Coronary artery (tissue), 2 donors: ENCODE measurements around the gene DAB1.

ENCODE experiments used
- DNase-seq: peaks from one replicate; pipeline ENCODE4 v3.0.0-alpha.2; 2017; ENCODE audit warnings: low spot score
- H3K27ac ChIP-seq, 2 donors: fragments of 200-600 bp; sonication (generic); one replicate each; pipeline ENCODE4 v1.5.1; 2016 to 2019
- H3K4me3 ChIP-seq: fragments of 200-600 bp; sonication (generic); 2 replicates; pipeline ENCODE4 v1.5.1; 2016; ENCODE audit warnings: mild to moderate bottlenecking, moderate library complexity
- TF ChIP-seq, protein P1 (sequence below): fragments of 200-600 bp; sonication (generic); IDR thresholded peaks from one replicate; pipeline ENCODE4 v1.5.1; 2019; ENCODE audit warnings: antibody characterized with exemption

Gene DAB1

DNA sequence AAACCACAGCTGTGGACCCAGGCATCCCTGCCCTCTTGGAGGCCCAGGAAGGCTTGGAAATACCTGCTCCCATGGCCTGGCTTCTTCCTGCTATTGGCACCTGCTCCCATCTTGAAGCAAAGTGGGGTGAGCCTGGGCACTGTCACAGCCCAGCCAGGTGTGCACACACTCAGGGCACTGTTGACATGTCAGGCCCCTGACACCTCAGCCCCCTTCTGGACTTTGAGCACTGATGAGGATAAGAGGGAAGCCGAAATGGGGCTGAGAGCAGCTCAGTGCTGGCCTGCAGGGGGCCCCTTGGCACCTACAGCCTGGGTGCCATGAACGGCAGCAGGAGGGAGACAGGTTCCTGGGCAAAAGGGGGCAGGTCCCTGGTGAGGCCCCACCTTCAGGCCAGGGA lies 55.9 kb downstream of the DAB1 start:
- H3K4me3 ChIP-seq = no peak overlapping the region
- TF ChIP-seq, protein P1, sequence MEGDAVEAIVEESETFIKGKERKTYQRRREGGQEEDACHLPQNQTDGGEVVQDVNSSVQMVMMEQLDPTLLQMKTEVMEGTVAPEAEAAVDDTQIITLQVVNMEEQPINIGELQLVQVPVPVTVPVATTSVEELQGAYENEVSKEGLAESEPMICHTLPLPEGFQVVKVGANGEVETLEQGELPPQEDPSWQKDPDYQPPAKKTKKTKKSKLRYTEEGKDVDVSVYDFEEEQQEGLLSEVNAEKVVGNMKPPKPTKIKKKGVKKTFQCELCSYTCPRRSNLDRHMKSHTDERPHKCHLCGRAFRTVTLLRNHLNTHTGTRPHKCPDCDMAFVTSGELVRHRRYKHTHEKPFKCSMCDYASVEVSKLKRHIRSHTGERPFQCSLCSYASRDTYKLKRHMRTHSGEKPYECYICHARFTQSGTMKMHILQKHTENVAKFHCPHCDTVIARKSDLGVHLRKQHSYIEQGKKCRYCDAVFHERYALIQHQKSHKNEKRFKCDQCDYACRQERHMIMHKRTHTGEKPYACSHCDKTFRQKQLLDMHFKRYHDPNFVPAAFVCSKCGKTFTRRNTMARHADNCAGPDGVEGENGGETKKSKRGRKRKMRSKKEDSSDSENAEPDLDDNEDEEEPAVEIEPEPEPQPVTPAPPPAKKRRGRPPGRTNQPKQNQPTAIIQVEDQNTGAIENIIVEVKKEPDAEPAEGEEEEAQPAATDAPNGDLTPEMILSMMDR = no peak
- no peak overlapping the region for H3K27ac ChIP-seq
- DNase-seq = no peak

DNA sequence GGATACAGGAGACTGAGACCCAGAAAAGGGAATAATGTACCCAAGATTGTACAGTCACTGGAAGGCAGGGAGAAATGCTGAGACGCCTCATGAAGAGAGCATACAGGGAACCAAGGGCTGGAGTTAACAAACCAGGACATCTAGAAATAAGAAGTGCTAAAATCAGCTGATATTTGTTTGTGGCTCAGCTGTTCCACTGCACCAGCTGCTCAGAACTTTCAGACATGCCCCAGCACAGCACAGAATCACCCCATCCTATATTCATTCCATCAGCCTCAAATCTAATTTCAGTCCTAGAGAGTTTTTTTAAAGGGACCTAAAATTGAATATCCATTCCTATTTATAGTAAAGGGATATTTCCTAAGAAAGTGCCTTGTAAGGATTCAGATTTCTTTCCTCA lies 60.2 kb downstream of the DAB1 start:
- no peak overlapping the region for H3K4me3 ChIP-seq
- TF ChIP-seq, protein P1 = no peak
- no peak for DNase-seq
- H3K27ac ChIP-seq = no peak overlapping the region

DNA sequence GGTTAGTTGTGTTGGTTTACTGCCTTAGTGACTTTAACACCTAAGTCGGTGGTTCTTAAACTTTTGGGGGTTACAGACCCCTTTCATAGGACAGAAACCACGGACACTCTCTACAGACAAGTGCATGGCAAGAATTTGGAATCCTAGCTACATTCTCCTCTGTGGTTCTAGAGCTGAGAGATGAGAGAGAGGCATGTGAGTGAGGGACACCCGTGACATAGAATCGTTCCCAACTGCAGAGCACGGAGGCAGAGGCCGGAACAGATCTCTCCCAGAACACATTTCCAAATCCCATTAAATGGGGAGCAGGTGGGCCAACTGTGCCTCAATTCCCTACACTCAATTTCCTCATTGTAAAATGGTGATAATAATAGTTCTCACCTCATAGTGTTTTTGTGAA lies 60.7 kb downstream of the DAB1 start:
- H3K4me3 ChIP-seq = no peak overlapping the region
- DNase-seq = no peak
- H3K27ac ChIP-seq = no peak overlapping the region
- TF ChIP-seq, protein P1 = no peak

DNA sequence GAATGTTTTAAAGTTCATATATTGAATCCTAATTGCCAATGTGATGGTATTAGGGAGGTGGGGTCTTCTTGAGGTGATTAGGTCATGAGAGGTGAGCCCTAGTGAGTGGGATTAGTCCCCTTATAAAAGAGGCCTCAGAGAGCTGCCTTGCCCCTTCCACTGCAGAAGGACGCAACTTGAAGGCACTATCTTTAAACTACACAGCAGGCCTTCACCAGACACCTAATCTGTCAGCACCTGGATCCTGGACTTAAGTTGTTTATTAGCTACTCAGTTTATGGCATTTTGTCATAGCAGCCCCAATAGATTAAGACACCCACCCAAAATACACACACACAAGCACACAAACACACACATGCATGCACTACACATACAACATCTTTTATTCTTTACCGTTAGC lies 61.4 kb downstream of the DAB1 start:
- no peak for DNase-seq
- Histone ChIP-seq H3K27ac (no peak overlapping the region), H3K4me3 (no peak overlapping the region)
- TF ChIP-seq, protein P1 = no peak

DNA sequence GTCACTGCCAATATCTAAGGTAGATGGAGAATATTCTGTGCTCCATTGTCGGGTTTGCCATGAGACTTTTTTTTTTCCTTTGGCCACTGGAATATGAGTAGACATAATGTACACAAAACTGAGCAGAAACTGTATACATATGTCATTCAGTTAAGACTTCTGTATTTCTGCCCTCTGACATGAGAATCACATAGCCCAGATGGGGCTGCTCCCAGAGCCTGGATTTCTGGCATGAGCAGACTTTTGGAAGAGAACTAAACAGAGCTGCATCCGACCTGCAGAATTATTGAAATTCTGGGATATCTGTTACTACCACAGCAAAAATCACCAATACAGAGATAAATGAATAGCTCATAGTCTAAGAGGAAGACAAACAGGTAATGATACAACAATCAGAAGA lies 62.3 kb downstream of the DAB1 start:
- no peak for DNase-seq

DNA sequence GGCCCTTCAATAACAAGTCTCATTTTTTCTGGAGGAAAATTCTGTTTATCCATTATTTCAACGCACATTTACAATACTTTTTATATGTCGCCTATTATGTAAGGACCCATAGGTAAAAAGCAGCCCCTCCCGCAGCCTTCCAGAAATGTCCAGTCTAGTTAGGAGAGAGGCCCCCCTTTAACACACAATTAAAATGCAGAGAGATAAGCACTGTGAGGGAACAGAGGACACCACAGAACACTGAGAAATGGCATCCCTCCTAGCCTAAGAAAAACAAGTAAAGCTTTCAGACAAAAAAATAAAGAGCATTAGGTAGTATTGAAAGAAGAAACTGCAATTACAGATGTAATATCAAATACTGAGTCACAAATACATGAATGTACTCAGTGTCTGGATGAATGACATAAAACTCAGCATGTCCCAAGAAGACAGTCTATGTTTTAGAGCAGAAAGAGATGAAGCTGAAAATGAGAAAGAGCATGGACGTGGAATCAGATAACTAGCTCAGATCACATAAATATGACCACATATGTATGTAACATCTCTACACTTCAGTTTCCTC lies 62.9 kb downstream of the DAB1 start:
- no peak for DNase-seq
- no peak overlapping the region for H3K4me3 ChIP-seq
- TF ChIP-seq, protein P1 = no peak
- H3K27ac ChIP-seq = no peak overlapping the region

More for the DNA sequence above, 62.3 kb downstream of the DAB1 start:
- Histone ChIP-seq H3K27ac (no peak overlapping the region), H3K4me3 (no peak overlapping the region)
- TF ChIP-seq, protein P1 = no peak

DNA sequence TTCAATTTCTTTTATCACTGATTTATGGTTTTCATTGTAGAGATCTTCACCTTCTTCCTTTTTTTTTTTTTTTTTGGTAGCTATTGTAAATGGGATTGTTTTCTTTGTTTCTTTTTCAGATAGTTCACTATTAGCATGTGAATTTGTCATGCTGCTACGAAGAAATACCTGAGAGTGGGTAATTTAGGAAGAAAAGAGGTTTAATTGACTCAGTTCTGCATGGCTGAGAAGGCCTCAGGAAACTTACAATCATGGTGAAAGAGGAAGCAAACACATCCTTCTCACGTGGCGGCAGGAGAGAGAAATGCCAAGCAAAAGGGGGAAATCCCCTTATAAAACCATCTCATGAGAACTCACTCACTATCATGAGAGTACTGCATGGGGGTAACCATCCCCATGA lies 66.4 kb downstream of the DAB1 start:
- Histone ChIP-seq H3K4me3 (no peak overlapping the region), H3K27ac (no peak overlapping the region)
- DNase-seq = no peak
- TF ChIP-seq, protein P1 = no peak
